ENCODE data around the gene LRCH1. TPM values are rescaled to one million over a fixed set of nuclear protein-coding genes. Genes with fewer than 3 reads are reported as not detected.

Gene LRCH1
- total and polyA plus RNA-seq, 2 experiments from 2014 or later = 3.9 to 9.2 TPM

GRCh38 chr13:46587807-46588418 is 34.9 kb downstream of the LRCH1 start:
- Histone ChIP-seq H3K27me3 (ENCODE audit: insufficient read depth) (no peaks in the 10 kb centered on the region), H3K4me3 (no peak overlapping the region), H3K4me2 (no peak overlapping the region), H3F3A (replicated peaks; ENCODE audit: low read depth) (no peaks in the 10 kb centered on the region), H3K27ac (ENCODE audit: low read depth) (no peak overlapping the region), H3K4me1 (ENCODE audit: insufficient read depth) (peaks cover 7% of the 10 kb centered on the region), H4K20me1 (replicated peaks; ENCODE audit: insufficient read depth) (peaks cover 7% of the 10 kb centered on the region; the same call in 1 of the 2 replicates), H3K36me3 (ENCODE audit: insufficient read depth) (no peaks in the 10 kb centered on the region), H3K79me2 (replicated peaks; ENCODE audit: insufficient read depth) (peaks cover 52% of the 10 kb centered on the region), H2AFZ (no peak overlapping the region), H3K9me2 (ENCODE audit: insufficient read depth) (no peaks in the 10 kb centered on the region)
- DNase-seq (ENCODE audit: low spot score) (no peak), ATAC-seq (no peak)
- TF ChIP-seq ZNF331 (CRISPR knock-in tag; IDR thresholded peaks at IDR 0.05; ENCODE audit: low read depth) (no peak), JUNB (IDR thresholded peaks at IDR 0.05; ENCODE audit: unreplicated experiment) (no peak), POLR2AphosphoS5 (IDR thresholded peaks at IDR 0.05; ENCODE audit: low read depth) (no peak), ZNF462 (CRISPR knock-in tag; IDR thresholded peaks at IDR 0.05) (no peak), CTCF (conservative IDR thresholded peaks at IDR 0.05; ENCODE audit: low read depth in 2 of 2) (no peak), ETS1 (IDR thresholded peaks at IDR 0.05) (no peak), STAT1 (IDR thresholded peaks at IDR 0.05; ENCODE audit: unreplicated experiment) (no peak)
- Mint-ChIP-seq H3K4me3 (no peak overlapping the region), H3K36me3 (ENCODE audit: low read depth) (no peaks in the 10 kb centered on the region), H3K27me3 (ENCODE audit: insufficient read depth, low read depth, poor library complexity) (no peaks in the 10 kb centered on the region), H3K27ac (no peak overlapping the region), H3K9me3 (no peaks in the 10 kb centered on the region), H3K4me1 (peaks cover 18% of the 10 kb centered on the region)
